ENCODE measurements around the gene PIM3. TPM values are rescaled to one million over a fixed set of nuclear protein-coding genes. Genes with fewer than 3 reads are reported as not detected.

PIM3 gene
- total RNA-seq, 1 donor, result 19.9 TPM

- no peak overlapping the region for H3K4me3 ChIP-seq (ENCODE audit: insufficient read depth, low read length)
- H3K9me3 ChIP-seq (ENCODE audit: low read depth, low read length), result no peaks in the 10 kb centered on the region
- DNase-seq (ENCODE audit: insufficient read length, low spot score, missing footprints), result peak; percentile 14
- H2AFZ ChIP-seq (ENCODE audit: low read length), result no peak overlapping the region
- H3K79me2 ChIP-seq (ENCODE audit: insufficient read depth, low read length), result peaks cover 13% of the 10 kb centered on the region
- H3K27me3 ChIP-seq (ENCODE audit: insufficient read depth, low read length), result no peaks in the 10 kb centered on the region
- no peak for TF ChIP-seq CTCF (IDR thresholded peaks at IDR 0.05; ENCODE audit: extremely low read depth, low read depth, low read length)
- H3K4me2 ChIP-seq (ENCODE audit: insufficient read depth, low read length), result no peak overlapping the region
- peaks cover 16% of the 10 kb centered on the region for H3K36me3 ChIP-seq (ENCODE audit: insufficient read depth, low read length)
- H3K27ac ChIP-seq (ENCODE audit: low read depth, low read length), result no peak overlapping the region
- no peaks in the 10 kb centered on the region for H4K20me1 ChIP-seq (ENCODE audit: insufficient read depth, low read length)
- H3K4me1 ChIP-seq (ENCODE audit: insufficient read depth, low read length), result peaks cover 5% of the 10 kb centered on the region
These were observed 46.3 kb upstream of the PIM3 start for GRCh38 chr22:49914256-49914655.

GRCh38 chr22:49915610-49916009 lies 45.0 kb upstream of the PIM3 start:
- Histone ChIP-seq H4K20me1 (ENCODE audit: insufficient read depth, low read length) (peaks cover 3% of the 10 kb centered on the region), H3K27me3 (ENCODE audit: insufficient read depth, low read length) (no peaks in the 10 kb centered on the region), H3K4me2 (ENCODE audit: insufficient read depth, low read length) (no peak overlapping the region), H2AFZ (ENCODE audit: low read length) (no peak overlapping the region), H3K36me3 (ENCODE audit: insufficient read depth, low read length) (peaks cover 23% of the 10 kb centered on the region), H3K9me3 (ENCODE audit: low read depth, low read length) (no peaks in the 10 kb centered on the region), H3K4me3 (ENCODE audit: insufficient read depth, low read length) (no peak overlapping the region), H3K79me2 (ENCODE audit: insufficient read depth, low read length) (peaks cover 13% of the 10 kb centered on the region), H3K4me1 (ENCODE audit: insufficient read depth, low read length) (peaks cover 7% of the 10 kb centered on the region), H3K27ac (ENCODE audit: low read depth, low read length) (no peak overlapping the region)
- peak; percentile 43 for DNase-seq (ENCODE audit: insufficient read length, low spot score, missing footprints)
- no peak for TF ChIP-seq CTCF (IDR thresholded peaks at IDR 0.05; ENCODE audit: extremely low read depth, low read depth, low read length)

GRCh38 chr22:49916831-49917230 lies 43.7 kb upstream of the PIM3 start:
- Histone ChIP-seq H3K79me2 (ENCODE audit: insufficient read depth, low read length) (peaks cover 13% of the 10 kb centered on the region), H3K4me2 (ENCODE audit: insufficient read depth, low read length) (peak overlapping the region; percentile 87), H3K4me1 (ENCODE audit: insufficient read depth, low read length) (peaks cover 7% of the 10 kb centered on the region), H3K4me3 (ENCODE audit: insufficient read depth, low read length) (no peak overlapping the region), H2AFZ (ENCODE audit: low read length) (no peak overlapping the region), H3K9me3 (ENCODE audit: low read depth, low read length) (no peaks in the 10 kb centered on the region), H3K27me3 (ENCODE audit: insufficient read depth, low read length) (no peaks in the 10 kb centered on the region), H3K36me3 (ENCODE audit: insufficient read depth, low read length) (peaks cover 29% of the 10 kb centered on the region), H3K27ac (ENCODE audit: low read depth, low read length) (no peak overlapping the region), H4K20me1 (ENCODE audit: insufficient read depth, low read length) (peaks cover 3% of the 10 kb centered on the region)
- peak; percentile 81 for DNase-seq (ENCODE audit: insufficient read length, low spot score, missing footprints)
- no peak for TF ChIP-seq CTCF (IDR thresholded peaks at IDR 0.05; ENCODE audit: extremely low read depth, low read depth, low read length)

- DNase-seq (ENCODE audit: insufficient read length, low spot score, missing footprints), result peak; percentile 100
- H3K4me3 ChIP-seq (ENCODE audit: insufficient read depth, low read length), result peak within 1 kb of the TSS; percentile 93
- no peak for TF ChIP-seq CTCF (IDR thresholded peaks at IDR 0.05; ENCODE audit: extremely low read depth, low read depth, low read length)
- H3K27me3 ChIP-seq (ENCODE audit: insufficient read depth, low read length), result no peaks in the 10 kb centered on the region
- no peaks in the 10 kb centered on the region for H3K9me3 ChIP-seq (ENCODE audit: low read depth, low read length)
- peak within 1 kb of the TSS; percentile 92 for H3K4me2 ChIP-seq (ENCODE audit: insufficient read depth, low read length)
- peaks cover 7% of the 10 kb centered on the region for H3K4me1 ChIP-seq (ENCODE audit: insufficient read depth, low read length)
- H3K79me2 ChIP-seq (ENCODE audit: insufficient read depth, low read length), result peaks cover 13% of the 10 kb centered on the region
- H3K27ac ChIP-seq (ENCODE audit: low read depth, low read length), result peak within 1 kb of the TSS; percentile 78
- H3K36me3 ChIP-seq (ENCODE audit: insufficient read depth, low read length), result peaks cover 22% of the 10 kb centered on the region
- H2AFZ ChIP-seq (ENCODE audit: low read length), result peak within 1 kb of the TSS; percentile 84
- H4K20me1 ChIP-seq (ENCODE audit: insufficient read depth, low read length), result peaks cover 3% of the 10 kb centered on the region
These were observed 42.3 kb upstream of the PIM3 start, which contains the start of the genes ALG12 and CRELD2 for GRCh38 chr22:49917974-49918910. TSS of gene ALG12 (minus strand) at chr22:49918438. CDS start at chr22:49913765, 4,673 bp downstream. TSS of gene CRELD2 (plus strand) at chr22:49918634. CDS start at chr22:49918770, 136 bp downstream.

Measured in osteoblast (primary cell).